NB4 (cell line): ENCODE results near the gene PRKCE.

Source experiments
- CTCF ChIP-seq: IDR thresholded peaks from one replicate; pipeline ENCODE4 v1.5.1; 2012; ENCODE audit warnings: low read depth, low read length
- POLR2A ChIP-seq: IDR thresholded peaks from 2 replicates; pipeline ENCODE4 v1.6.1; 2011; ENCODE audit warnings: mild to moderate bottlenecking; ENCODE audit not compliant: insufficient read length; ENCODE audit errors: extremely low read depth

- TF ChIP-seq CTCF (no peak), POLR2A (no peak)
These were observed 424.8 kb downstream of the PRKCE start for GRCh38 chr2:46076251-46076650.
